ENCODE measurements around the gene DGLUCY. TPM values are rescaled to one million over a fixed set of nuclear protein-coding genes. Genes with fewer than 3 reads are reported as not detected.

Gene DGLUCY
- total RNA-seq, 1 donor: 45.6 TPM

GRCh38 chr14:91185721-91186120 lies 71.8 kb downstream of the DGLUCY start:
- H3K27ac ChIP-seq (ENCODE audit: low read depth, low read length): no peak overlapping the region
- no peaks in the 10 kb centered on the region for H4K20me1 ChIP-seq (ENCODE audit: insufficient read depth, low read length)
- H3K27me3 ChIP-seq (ENCODE audit: insufficient read depth, low read length): no peaks in the 10 kb centered on the region
- H3K4me1 ChIP-seq (ENCODE audit: insufficient read depth, low read length): peaks cover 8% of the 10 kb centered on the region
- H3K36me3 ChIP-seq (ENCODE audit: insufficient read depth, low read length): peaks cover 17% of the 10 kb centered on the region
- DNase-seq (ENCODE audit: insufficient read length, low spot score, missing footprints): peak; percentile 87
- no peak overlapping the region for H3K4me3 ChIP-seq (ENCODE audit: insufficient read depth, low read length)
- no peak overlapping the region for H3K4me2 ChIP-seq (ENCODE audit: insufficient read depth, low read length)
- H3K79me2 ChIP-seq (ENCODE audit: insufficient read depth, low read length): no peaks in the 10 kb centered on the region
- H2AFZ ChIP-seq (ENCODE audit: low read length): no peak overlapping the region
- H3K9me3 ChIP-seq (ENCODE audit: low read depth, low read length): no peaks in the 10 kb centered on the region
- TF ChIP-seq CTCF (IDR thresholded peaks at IDR 0.05; ENCODE audit: extremely low read depth, low read depth, low read length): no peak

- Histone ChIP-seq H3K27me3 (ENCODE audit: insufficient read depth, low read length) (no peaks in the 10 kb centered on the region), H3K4me2 (ENCODE audit: insufficient read depth, low read length) (no peak overlapping the region), H3K4me3 (ENCODE audit: insufficient read depth, low read length) (no peak overlapping the region), H4K20me1 (ENCODE audit: insufficient read depth, low read length) (no peaks in the 10 kb centered on the region), H3K4me1 (ENCODE audit: insufficient read depth, low read length) (peaks cover 8% of the 10 kb centered on the region), H3K79me2 (ENCODE audit: insufficient read depth, low read length) (no peaks in the 10 kb centered on the region), H3K36me3 (ENCODE audit: insufficient read depth, low read length) (peaks cover 12% of the 10 kb centered on the region), H3K27ac (ENCODE audit: low read depth, low read length) (no peak overlapping the region), H2AFZ (ENCODE audit: low read length) (no peak overlapping the region), H3K9me3 (ENCODE audit: low read depth, low read length) (no peaks in the 10 kb centered on the region)
- TF ChIP-seq CTCF (IDR thresholded peaks at IDR 0.05; ENCODE audit: extremely low read depth, low read depth, low read length): no peak
- DNase-seq (ENCODE audit: insufficient read length, low spot score, missing footprints): no peak
Observed at GRCh38 chr14:91186515-91187066, 72.7 kb downstream of the DGLUCY start.

- Histone ChIP-seq H3K79me2 (ENCODE audit: insufficient read depth, low read length) (no peaks in the 10 kb centered on the region), H2AFZ (ENCODE audit: low read length) (no peak overlapping the region), H4K20me1 (ENCODE audit: insufficient read depth, low read length) (no peaks in the 10 kb centered on the region), H3K4me2 (ENCODE audit: insufficient read depth, low read length) (no peak overlapping the region), H3K4me1 (ENCODE audit: insufficient read depth, low read length) (peaks cover 8% of the 10 kb centered on the region), H3K27me3 (ENCODE audit: insufficient read depth, low read length) (no peaks in the 10 kb centered on the region), H3K9me3 (ENCODE audit: low read depth, low read length) (no peaks in the 10 kb centered on the region), H3K36me3 (ENCODE audit: insufficient read depth, low read length) (peaks cover 12% of the 10 kb centered on the region), H3K4me3 (ENCODE audit: insufficient read depth, low read length) (no peak overlapping the region), H3K27ac (ENCODE audit: low read depth, low read length) (no peak overlapping the region)
- no peak for TF ChIP-seq CTCF (IDR thresholded peaks at IDR 0.05; ENCODE audit: extremely low read depth, low read depth, low read length)
- DNase-seq (ENCODE audit: insufficient read length, low spot score, missing footprints): no peak
Observed at GRCh38 chr14:91187271-91187670, 73.4 kb downstream of the DGLUCY start.

DNA sequence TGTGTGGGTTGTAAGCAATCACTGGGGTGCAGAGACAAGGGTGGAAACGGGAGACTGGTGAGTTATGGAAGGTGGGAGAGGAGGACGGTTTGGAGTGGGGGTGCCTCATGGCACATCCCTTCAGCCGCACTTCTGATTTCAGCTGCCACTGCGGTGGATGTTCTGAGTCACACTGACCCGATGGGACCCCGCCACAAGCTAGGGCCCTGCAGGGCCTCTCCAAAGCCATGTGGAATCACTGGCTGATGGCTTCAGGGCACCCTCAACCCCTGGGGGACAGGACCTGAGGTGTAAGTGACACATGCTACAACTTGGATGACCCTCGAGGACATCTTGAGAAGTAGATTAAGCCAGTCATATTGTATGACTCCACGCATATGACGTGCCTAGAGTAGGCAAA lies 77.0 kb downstream of the DGLUCY start:
- no peak overlapping the region for H3K27ac ChIP-seq (ENCODE audit: low read depth, low read length)
- H3K27me3 ChIP-seq (ENCODE audit: insufficient read depth, low read length): no peaks in the 10 kb centered on the region
- DNase-seq (ENCODE audit: insufficient read length, low spot score, missing footprints): no peak
- no peak overlapping the region for H3K4me3 ChIP-seq (ENCODE audit: insufficient read depth, low read length)
- H4K20me1 ChIP-seq (ENCODE audit: insufficient read depth, low read length): no peaks in the 10 kb centered on the region
- H3K79me2 ChIP-seq (ENCODE audit: insufficient read depth, low read length): no peaks in the 10 kb centered on the region
- H3K4me1 ChIP-seq (ENCODE audit: insufficient read depth, low read length): peaks cover 6% of the 10 kb centered on the region
- no peak overlapping the region for H2AFZ ChIP-seq (ENCODE audit: low read length)
- no peaks in the 10 kb centered on the region for H3K9me3 ChIP-seq (ENCODE audit: low read depth, low read length)
- H3K4me2 ChIP-seq (ENCODE audit: insufficient read depth, low read length): no peak overlapping the region
- no peak for TF ChIP-seq CTCF (IDR thresholded peaks at IDR 0.05; ENCODE audit: extremely low read depth, low read depth, low read length)
- H3K36me3 ChIP-seq (ENCODE audit: insufficient read depth, low read length): peaks cover 7% of the 10 kb centered on the region

All from osteoblast (primary cell).